22Rv1 (cell line): ENCODE data around the gene TUBGCP3.

Experiments
- ZFX ChIP-seq: fragments of 450-650 bp; IDR thresholded peaks from 2 replicates; pipeline ENCODE4 v1.6.1; 2017; ENCODE audit warnings: antibody characterized with exemption, borderline replicate concordance
- TF ChIP-seq, protein P1 (sequence below): fragments of 450-650 bp; IDR thresholded peaks from 2 replicates; pipeline ENCODE4 v1.5.1; 2017; ENCODE audit warnings: mild to moderate bottlenecking

DNA sequence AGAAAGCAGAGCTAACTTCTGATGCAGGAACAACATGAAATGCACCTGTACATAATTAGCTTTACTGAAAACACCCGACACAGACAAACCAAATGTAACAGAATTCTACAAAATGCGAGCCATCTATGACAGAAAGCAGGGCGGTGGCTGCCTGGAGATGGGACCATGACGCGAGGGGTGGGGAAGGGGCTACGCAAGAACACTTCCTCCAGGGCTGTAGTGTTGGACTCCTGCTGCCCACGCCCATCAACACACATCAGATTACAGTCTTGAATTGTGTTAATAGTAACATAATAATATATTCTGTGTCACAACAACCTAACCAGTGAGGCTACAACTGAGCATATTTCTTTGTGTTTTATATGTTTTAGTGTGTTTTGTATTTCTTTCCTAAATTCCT lies 108.6 kb downstream of the TUBGCP3 start:
- TF ChIP-seq, protein P1, sequence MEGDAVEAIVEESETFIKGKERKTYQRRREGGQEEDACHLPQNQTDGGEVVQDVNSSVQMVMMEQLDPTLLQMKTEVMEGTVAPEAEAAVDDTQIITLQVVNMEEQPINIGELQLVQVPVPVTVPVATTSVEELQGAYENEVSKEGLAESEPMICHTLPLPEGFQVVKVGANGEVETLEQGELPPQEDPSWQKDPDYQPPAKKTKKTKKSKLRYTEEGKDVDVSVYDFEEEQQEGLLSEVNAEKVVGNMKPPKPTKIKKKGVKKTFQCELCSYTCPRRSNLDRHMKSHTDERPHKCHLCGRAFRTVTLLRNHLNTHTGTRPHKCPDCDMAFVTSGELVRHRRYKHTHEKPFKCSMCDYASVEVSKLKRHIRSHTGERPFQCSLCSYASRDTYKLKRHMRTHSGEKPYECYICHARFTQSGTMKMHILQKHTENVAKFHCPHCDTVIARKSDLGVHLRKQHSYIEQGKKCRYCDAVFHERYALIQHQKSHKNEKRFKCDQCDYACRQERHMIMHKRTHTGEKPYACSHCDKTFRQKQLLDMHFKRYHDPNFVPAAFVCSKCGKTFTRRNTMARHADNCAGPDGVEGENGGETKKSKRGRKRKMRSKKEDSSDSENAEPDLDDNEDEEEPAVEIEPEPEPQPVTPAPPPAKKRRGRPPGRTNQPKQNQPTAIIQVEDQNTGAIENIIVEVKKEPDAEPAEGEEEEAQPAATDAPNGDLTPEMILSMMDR, result no peak
- TF ChIP-seq ZFX, result no peak
